Endothelial cell of umbilical vein (primary cell): ENCODE measurements around the gene BID. TPM values are rescaled to one million over a fixed set of nuclear protein-coding genes. Genes with fewer than 3 reads are reported as not detected.

Experiments
- BruUV-seq: library from RNA; stranded (reverse); fragments of 400-500 nt; replicated peaks from 2 replicates; lab custom pipeline; 2021; lab: Mats Ljungman, UMichigan
- CTCF ChIA-PET: fragments of 300-600, 350-600 bp; sonication (Branson Sonifier 250); formaldehyde crosslinking; loops from one replicate; lab custom pipeline; 2021; ENCODE audit warnings: antibody characterized with exemption, inconsistent platforms; lab: Charles Lee
- POLR2A ChIA-PET: fragments of 300-600, 350-600 bp; sonication (Branson Sonifier 250); formaldehyde crosslinking; loops from one replicate; lab custom pipeline; 2021; ENCODE audit warnings: antibody characterized with exemption, inconsistent platforms; lab: Charles Lee
- DNase-seq: peaks from one replicate; pipeline ENCODE4 v3.0.0-alpha.2; 2011; ENCODE audit warnings: low read depth, low spot score
- FAIRE-seq: peaks from 2 replicates; lab custom pipeline; 2011; peaks lifted over from hg19 to GRCh38; lab: Jason Lieb, UNC
- H2AFZ ChIP-seq: 2 replicates; pipeline ENCODE4 v1.6.0; 2012; ENCODE audit warnings: low read depth, low read length, control low read depth, inconsistent platforms
- H3K27ac ChIP-seq: 2 replicates; pipeline ENCODE4 v1.5.1; 2011; ENCODE audit warnings: low read depth, mild to moderate bottlenecking, control low read depth, low read length, moderate library complexity; ENCODE audit not compliant: insufficient read depth
- H3K27me3 ChIP-seq, 2 experiments: 2 replicates each; pipeline versions ENCODE4 v1.6.0 to v1.6.1; 2011; ENCODE audit warnings: low read length in 2 of 2, mixed read lengths in 1 of 2; ENCODE audit not compliant: control insufficient read depth in 2 of 2, insufficient read depth in 2 of 2
- H3K36me3 ChIP-seq, 2 experiments: 2 replicates in 1 of 2; 3 replicates in 1 of 2; pipeline ENCODE4 v1.5.1; 2011; ENCODE audit warnings: low read length in 2 of 2, mild to moderate bottlenecking in 1 of 2, moderate library complexity in 1 of 2; ENCODE audit not compliant: control insufficient read depth in 2 of 2, insufficient read depth in 2 of 2; ENCODE audit errors: extremely low read depth in 1 of 2
- H3K4me1 ChIP-seq: 3 replicates; pipeline ENCODE4 v1.5.1; 2011; ENCODE audit warnings: mild to moderate bottlenecking, low read length; ENCODE audit not compliant: control insufficient read depth, insufficient read depth; ENCODE audit errors: extremely low read depth
- H3K4me2 ChIP-seq: 2 replicates; pipeline ENCODE4 v1.6.1; 2011; ENCODE audit warnings: low read length, control low read depth, mixed read lengths; ENCODE audit not compliant: insufficient read depth
- H3K4me3 ChIP-seq, 3 experiments: fragments of 200-600 bp in 1 of 3; sonication (generic), shearing (Covaris generic) in 1 of 3; replicated peaks in 1 of 3; 2 replicates each; pipeline ENCODE4 v1.5.1; 2011 to 2016; ENCODE audit warnings: control low read depth in 3 of 3, low read length in 3 of 3, mild to moderate bottlenecking in 2 of 3, inconsistent platforms in 1 of 3, low read depth in 1 of 3, moderate library complexity in 1 of 3; ENCODE audit not compliant: insufficient read depth in 1 of 3
- H3K79me2 ChIP-seq: 2 replicates; pipeline ENCODE4 v1.6.0; 2012; ENCODE audit warnings: low read length, inconsistent platforms; ENCODE audit not compliant: control insufficient read depth, insufficient read depth
- H3K9ac ChIP-seq: replicated peaks from 2 replicates; pipeline ENCODE3; 2011; ENCODE audit warnings: low read length, control low read depth; ENCODE audit not compliant: insufficient read depth; ENCODE audit errors: extremely low read depth
- H3K9me1 ChIP-seq: replicated peaks from 3 replicates; pipeline ENCODE4 v1.6.0; 2011; ENCODE audit warnings: mild to moderate bottlenecking, low read length; ENCODE audit not compliant: control insufficient read depth, insufficient read depth; ENCODE audit errors: extremely low read depth
- H3K9me3 ChIP-seq: replicated peaks from 2 replicates; pipeline ENCODE4 v1.5.1; 2012; ENCODE audit warnings: low read length, inconsistent platforms; ENCODE audit not compliant: control insufficient read depth, insufficient read depth
- H4K20me1 ChIP-seq: replicated peaks from 2 replicates; pipeline ENCODE3; 2011; ENCODE audit warnings: mild to moderate bottlenecking, low read length; ENCODE audit not compliant: control insufficient read depth, insufficient read depth; ENCODE audit errors: extremely low read depth
- FOS ChIP-seq: IDR thresholded peaks from 2 replicates; pipeline ENCODE4 v1.6.1; 2011; ENCODE audit warnings: mild to moderate bottlenecking, low read length, moderate library complexity, borderline replicate concordance; ENCODE audit not compliant: insufficient read depth
- GATA2 ChIP-seq: IDR thresholded peaks from 2 replicates; pipeline ENCODE4 v1.7.0; 2011; ENCODE audit warnings: low read depth, mild to moderate bottlenecking, moderate library complexity, mixed read lengths, low read length; ENCODE audit not compliant: insufficient read length, insufficient read depth
- MAX ChIP-seq: IDR thresholded peaks from 2 replicates; pipeline ENCODE4 v1.6.1; 2011; ENCODE audit not compliant: insufficient read depth, insufficient read length
- POLR2A ChIP-seq: IDR thresholded peaks from 2 replicates; pipeline ENCODE4 v1.6.1; 2012; ENCODE audit warnings: low read depth, mild to moderate bottlenecking, control low read depth, low read length
- dilution Hi-C: fragments of 300-500 bp; cut with MboI; formaldehyde crosslinking; loops from one replicate; pipeline ENCODE4 v1.15.0; 2019; ENCODE audit warnings: low sequenced_read_pairs; ENCODE audit not compliant: extremely low pct_ligation_motif_present
- intact Hi-C: fragments of 100-400 bp; cut with micrococcal nuclease; formaldehyde crosslinking; loops from one replicate; pipeline ENCODE4 v1.10.0; 2022
- polyA plus RNA-seq, 4 experiments: library from polyadenylated mRNA; depleted of rRNA in 3 of 4; stranded (reverse) in 3 of 4; unstranded in 1 of 4; fragments of >200 nt; gene quantifications; 2 replicates each; pipeline versions ENCODE4 v1.2.1 to v1.2.3, GENCODE V29; 2011 to 2012; ENCODE audit warnings: missing spikeins in 1 of 4
- total RNA-seq: library from RNA; stranded (reverse); gene quantifications from 2 replicates; pipeline ENCODE4 v1.2.3, GENCODE V29; 2021

BID gene
- total and polyA plus RNA-seq, 2 donors (not counting 3 experiments of a cell fraction or from before 2014, with no cell fraction given) = 39.0 to 119 TPM

- H3K4me3 ChIP-seq = no peak overlapping the region
- H4K20me1 ChIP-seq = no peaks in the 10 kb centered on the region
- no peak overlapping the region for H3K9ac ChIP-seq
- intact Hi-C loops = loop anchor here (10.0 kb wide), 1 partner anchor 149 kb away; no protein-coding TSS in a partner anchor
- H2AFZ ChIP-seq = no peak overlapping the region
- TF ChIP-seq POLR2A = no peak
- dilution Hi-C loops = no loop called here
- POLR2A ChIA-PET = no interaction called here
- no peaks in the 10 kb centered on the region for H3K9me1 ChIP-seq
- H3K4me2 ChIP-seq = no peak overlapping the region
- no peaks in the 10 kb centered on the region for H3K27me3 ChIP-seq
- no peak overlapping the region for H3K27ac ChIP-seq
- H3K9me3 ChIP-seq = no peaks in the 10 kb centered on the region
- H3K4me1 ChIP-seq = peaks cover 28% of the 10 kb centered on the region
- no TSS peak for BruUV-seq
- FAIRE-seq (no peak), DNase-seq (no peak)
- peaks cover 16% of the 10 kb centered on the region for H3K79me2 ChIP-seq
- H3K36me3 ChIP-seq = peaks cover 0 to 1% of the 10 kb centered on the region in 2 experiments
- CTCF ChIA-PET = no interaction called here
Observed at GRCh38 chr22:17703811-17704210, 70.5 kb downstream of the BID start.

- Histone ChIP-seq H3K4me1 (peaks cover 14% of the 10 kb centered on the region), H3K9me3 (no peaks in the 10 kb centered on the region), H3K36me3 (peaks cover 0 to 1% of the 10 kb centered on the region in 2 experiments), H3K27me3 (no peaks in the 10 kb centered on the region), H3K27ac (no peak overlapping the region), H3K79me2 (no peaks in the 10 kb centered on the region), H3K9ac (no peak overlapping the region), H2AFZ (no peak overlapping the region), H4K20me1 (no peaks in the 10 kb centered on the region), H3K4me3 (no peak overlapping the region), H3K9me1 (no peaks in the 10 kb centered on the region), H3K4me2 (peak overlapping the region; percentile 5)
- DNase-seq = peak; percentile 27
- no peak for TF ChIP-seq GATA2
- TF ChIP-seq MAX = no peak
- no peak for TF ChIP-seq FOS
- dilution Hi-C loops (no loop called here), intact Hi-C loops (loop anchor here (10.0 kb wide), 1 partner anchor 146 kb away; no protein-coding TSS in a partner anchor)
- FAIRE-seq = no peak
- BruUV-seq = no TSS peak
- ChIA-PET POLR2A (no interaction called here), CTCF (interaction anchor here (1.4 kb wide), 1 partner anchor 9 kb away, joined by 3 read pairs; no protein-coding TSS in a partner anchor)
Observed at GRCh38 chr22:17700778-17701177, 73.5 kb downstream of the BID start.
